HTR-8/SVneo (cell line): Measurements from ENCODE around the gene UBN1.
"Not testable (repeated sequence)": the region's sequence is repeated elsewhere in the genome, so short reads cannot be mapped to it uniquely, and the experiment has no call there.

ENCODE experiments used
- DNase-seq: peaks from one replicate; pipeline ENCODE4 v3.0.0; 2011; ENCODE audit warnings: low spot score, mixed read lengths; ENCODE audit not compliant: insufficient read length
- FAIRE-seq: peaks from 2 replicates; lab custom pipeline; 2011; peaks lifted over from hg19 to GRCh38; lab: Jason Lieb, UNC

Gene UBN1

GRCh38 chr16:4924593-4925292, 77.5 kb downstream of the UBN1 start:
- no peak for FAIRE-seq

GRCh38 chr16:4925293-4925607, 78.0 kb downstream of the UBN1 start:
- DNase-seq (no peak), FAIRE-seq (no peak)

More at GRCh38 chr16:4924593-4925292, 77.5 kb downstream of the UBN1 start:
- no peak for DNase-seq

GRCh38 chr16:4925791-4926190, 78.5 kb downstream of the UBN1 start:
- no peak for DNase-seq
- no peak for FAIRE-seq

DNA sequence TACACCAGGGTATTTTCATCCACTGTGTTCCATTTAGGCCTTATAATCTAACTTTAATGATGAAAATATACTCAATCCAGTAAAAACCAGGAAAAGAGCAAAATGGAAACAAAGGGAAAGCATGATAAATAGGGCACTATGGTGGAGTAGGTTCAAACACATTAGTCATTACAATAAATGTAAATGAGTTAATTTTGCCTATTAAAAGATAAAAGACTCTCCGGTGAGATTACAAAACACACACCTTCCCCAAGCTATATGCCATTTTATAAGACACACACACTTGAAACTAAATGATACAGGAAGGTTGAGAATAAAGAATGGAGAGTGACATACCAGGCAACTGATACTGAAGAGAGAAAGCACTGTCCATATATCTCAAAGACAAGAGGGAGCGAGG, 79.6 kb downstream of the UBN1 start:
- DNase-seq (no peak), FAIRE-seq (no peak)

- DNase-seq (no peak), FAIRE-seq (no peak)
These were observed 80.4 kb downstream of the UBN1 start for GRCh38 chr16:4927661-4928060.

- no peak for DNase-seq
These were observed 80.9 kb downstream of the UBN1 start for GRCh38 chr16:4928227-4928626.

GRCh38 chr16:4929619-4930018, 82.3 kb downstream of the UBN1 start:
- DNase-seq, FAIRE-seq: not testable (repeated sequence)

More at GRCh38 chr16:4928227-4928626, 80.9 kb downstream of the UBN1 start:
- FAIRE-seq: no peak

- no peak for FAIRE-seq
- DNase-seq: no peak
These were observed 84.1 kb downstream of the UBN1 start for GRCh38 chr16:4931381-4931780.
